ENCODE data around the gene IL13.

- TF ChIP-seq, protein P1, sequence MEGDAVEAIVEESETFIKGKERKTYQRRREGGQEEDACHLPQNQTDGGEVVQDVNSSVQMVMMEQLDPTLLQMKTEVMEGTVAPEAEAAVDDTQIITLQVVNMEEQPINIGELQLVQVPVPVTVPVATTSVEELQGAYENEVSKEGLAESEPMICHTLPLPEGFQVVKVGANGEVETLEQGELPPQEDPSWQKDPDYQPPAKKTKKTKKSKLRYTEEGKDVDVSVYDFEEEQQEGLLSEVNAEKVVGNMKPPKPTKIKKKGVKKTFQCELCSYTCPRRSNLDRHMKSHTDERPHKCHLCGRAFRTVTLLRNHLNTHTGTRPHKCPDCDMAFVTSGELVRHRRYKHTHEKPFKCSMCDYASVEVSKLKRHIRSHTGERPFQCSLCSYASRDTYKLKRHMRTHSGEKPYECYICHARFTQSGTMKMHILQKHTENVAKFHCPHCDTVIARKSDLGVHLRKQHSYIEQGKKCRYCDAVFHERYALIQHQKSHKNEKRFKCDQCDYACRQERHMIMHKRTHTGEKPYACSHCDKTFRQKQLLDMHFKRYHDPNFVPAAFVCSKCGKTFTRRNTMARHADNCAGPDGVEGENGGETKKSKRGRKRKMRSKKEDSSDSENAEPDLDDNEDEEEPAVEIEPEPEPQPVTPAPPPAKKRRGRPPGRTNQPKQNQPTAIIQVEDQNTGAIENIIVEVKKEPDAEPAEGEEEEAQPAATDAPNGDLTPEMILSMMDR (IDR thresholded peaks at IDR 0.05), result no peak
- TF ChIP-seq POLR2A (IDR thresholded peaks at IDR 0.05), result no peak
Observed at GRCh38 chr5:132684491-132684890, 26.5 kb downstream of the IL13 start.
